SH-SY5Y (cell line): ENCODE results near the gene DGKA.

Experiments
- GATA2 ChIP-seq: IDR thresholded peaks from 2 replicates; pipeline ENCODE4 v1.6.1; 2011; ENCODE audit warnings: mild to moderate bottlenecking, low read depth, low read length
- GATA3 ChIP-seq: IDR thresholded peaks from 2 replicates; pipeline ENCODE4 v1.6.1; 2011; ENCODE audit warnings: low read depth, mild to moderate bottlenecking, low read length, moderate library complexity

- TF ChIP-seq GATA2 (no peak), GATA3 (no peak)
Observed at GRCh38 chr12:55946553-55946952, 15.6 kb downstream of the DGKA start.
